SH-SY5Y (cell line): ENCODE measurements around the gene NEIL3.

ENCODE experiments used
- GATA2 ChIP-seq: IDR thresholded peaks from 2 replicates; pipeline ENCODE4 v1.6.1; 2011; ENCODE audit warnings: mild to moderate bottlenecking, low read depth, low read length
- GATA3 ChIP-seq: IDR thresholded peaks from 2 replicates; pipeline ENCODE4 v1.6.1; 2011; ENCODE audit warnings: low read depth, mild to moderate bottlenecking, low read length, moderate library complexity

DNA sequence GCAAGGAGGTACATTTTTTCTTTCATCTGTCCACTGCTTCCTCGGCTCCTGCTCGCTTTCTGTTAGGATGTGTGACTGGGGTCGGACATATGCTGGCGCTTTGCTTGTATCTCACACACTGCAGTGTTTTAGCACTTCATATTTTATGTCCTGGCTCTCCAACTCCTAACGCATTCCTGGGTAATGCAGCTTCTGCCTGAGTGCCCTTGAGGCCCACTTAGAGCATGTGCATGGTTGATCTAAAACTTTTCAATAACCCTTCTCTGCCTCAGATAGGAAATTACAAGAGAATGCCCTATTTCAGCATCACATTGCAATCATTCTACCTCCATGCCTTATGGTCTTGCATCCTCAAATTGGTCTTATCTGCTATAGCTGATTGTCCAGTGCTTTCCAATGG, 65.3 kb downstream of the NEIL3 start:
- TF ChIP-seq GATA3 = no peak
- no peak for TF ChIP-seq GATA2
